Medulla oblongata (tissue), 1 donor: ENCODE data around the gene EVA1B.

Source experiments
- DNase-seq: peaks from one replicate; pipeline ENCODE4 v3.0.0-alpha.2; 2015; ENCODE audit errors: extremely low spot score

Gene EVA1B

DNA sequence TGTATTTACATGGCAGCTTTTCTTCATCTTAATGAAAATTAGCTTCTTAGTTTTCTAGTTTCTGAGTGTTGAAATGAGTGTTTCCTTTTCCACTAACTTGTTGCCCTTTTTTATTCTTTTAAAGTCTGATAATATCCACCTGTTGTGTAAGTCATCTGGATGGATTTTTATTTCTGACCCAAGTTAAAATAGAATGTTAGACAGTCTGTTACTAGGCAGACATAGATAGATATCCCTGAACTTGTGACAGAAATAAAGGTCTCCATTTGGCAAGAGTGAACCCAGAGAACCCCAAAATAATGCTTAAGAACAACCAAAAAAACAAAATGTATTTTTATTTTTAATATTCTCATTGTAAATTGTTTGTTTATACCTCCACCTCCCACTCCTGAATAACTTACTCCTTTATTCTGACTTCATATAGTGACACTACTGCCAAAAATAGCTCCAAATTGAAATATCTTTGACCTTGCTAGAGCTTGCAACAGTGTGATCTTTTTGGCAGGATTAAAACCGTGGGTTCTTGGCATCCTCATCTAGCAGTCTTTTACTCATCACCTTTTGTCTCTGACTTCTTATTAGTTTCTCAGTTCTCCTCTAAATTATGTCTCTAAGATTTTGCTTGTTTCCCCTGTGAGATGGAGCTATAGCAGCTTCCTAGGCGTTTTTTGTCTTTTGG is 44.2 kb downstream of the EVA1B start:
- no peak for DNase-seq

DNA sequence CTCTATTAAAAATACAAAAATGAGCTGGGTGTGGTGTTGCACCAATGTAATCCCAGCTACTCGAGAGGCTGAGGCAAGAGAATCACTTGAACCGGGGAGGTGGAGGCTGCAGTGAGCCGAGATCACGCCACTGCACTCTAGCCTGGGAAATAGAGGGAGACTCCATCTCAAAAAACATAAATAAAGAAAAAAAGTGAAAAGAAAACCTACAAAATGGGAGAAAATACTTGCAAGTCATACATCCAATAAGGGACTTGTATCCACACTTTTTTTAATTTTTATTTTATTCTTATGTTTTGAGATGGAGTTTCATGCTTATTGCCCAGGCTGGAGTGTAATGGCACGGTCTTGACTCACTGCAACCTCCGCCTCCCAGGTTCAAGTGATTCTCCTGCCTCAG is 46.8 kb downstream of the EVA1B start:
- no peak for DNase-seq

DNA sequence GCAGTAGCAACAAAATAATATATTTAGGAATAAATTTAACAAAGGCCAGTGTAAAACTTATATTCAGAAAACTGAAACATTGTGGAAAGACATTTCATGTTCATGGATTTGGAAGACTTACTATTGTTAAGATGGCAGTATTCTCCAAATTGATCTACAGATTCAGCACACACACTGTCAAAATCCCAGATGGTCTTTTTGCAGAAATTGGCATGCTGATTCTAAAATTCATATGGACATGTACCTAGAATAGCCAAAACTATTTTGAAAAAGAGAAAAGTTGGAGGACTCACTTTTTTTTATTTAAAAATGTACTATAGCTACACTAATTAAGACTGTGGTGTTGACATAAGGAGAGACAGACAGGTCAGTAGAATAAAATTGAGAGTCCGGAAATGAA is 49.2 kb downstream of the EVA1B start:
- DNase-seq = no peak

DNA sequence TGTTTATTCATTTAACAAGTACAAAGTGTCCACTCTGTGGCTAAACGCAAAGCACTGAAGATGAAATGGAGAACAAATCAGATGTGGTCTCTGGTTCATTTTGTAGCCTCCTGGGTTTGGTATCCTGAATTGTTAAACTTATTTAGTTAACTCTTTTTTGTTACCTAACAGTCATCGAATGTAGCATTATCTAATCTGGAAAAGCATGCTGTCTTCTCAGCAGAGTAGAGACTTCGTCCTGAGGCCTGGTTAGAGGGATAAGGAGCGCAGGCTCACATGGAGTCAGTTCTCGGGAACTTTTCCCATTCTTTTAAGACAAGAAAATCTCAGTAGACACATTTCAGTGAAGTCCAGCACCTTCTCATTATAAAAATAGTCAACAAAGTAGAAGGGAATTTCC is 50.4 kb downstream of the EVA1B start:
- no peak for DNase-seq
